Panc1 (cell line): ENCODE results near the gene WNT3A. TPM values are rescaled to one million over a fixed set of nuclear protein-coding genes. Genes with fewer than 3 reads are reported as not detected.

Source experiments
- ATAC-seq: fragments of 200-7000 bp; cut with Tn5 transposase; 2 replicates; pipeline ENCODE4 v1.9.1; 2020; ENCODE audit warnings: mild to moderate bottlenecking, moderate library complexity
- BruUV-seq: library from RNA; stranded (reverse); fragments of 400-500 nt; replicated peaks from 2 replicates; lab custom pipeline; 2021; lab: Mats Ljungman, UMichigan
- CTCF ChIA-PET: fragments of 300-600 bp; sonication (Branson Sonifier 250); formaldehyde crosslinking; loops from one replicate; lab custom pipeline; 2022; ENCODE audit warnings: antibody characterized with exemption; lab: Charles Lee
- POLR2A ChIA-PET: fragments of 300-600 bp; sonication (Branson Sonifier 250); formaldehyde crosslinking; loops from one replicate; lab custom pipeline; 2022; ENCODE audit warnings: antibody characterized with exemption; lab: Charles Lee
- DNase-seq: peaks from one replicate; pipeline ENCODE4 v3.0.0-alpha.2; 2010; ENCODE audit warnings: low read depth, low spot score
- H3K27ac ChIP-seq: 2 replicates; pipeline ENCODE4 v1.5.1; 2011; ENCODE audit warnings: mild to moderate bottlenecking, low read length, inconsistent platforms
- H3K27me3 ChIP-seq: fragments of 200-500 bp; sonication (Bioruptor generic); 2 replicates; pipeline ENCODE4 v1.6.0; 2014; ENCODE audit warnings: low read length, inconsistent platforms; ENCODE audit not compliant: control insufficient read depth, insufficient read depth
- H3K36me3 ChIP-seq: fragments of 200-500 bp; sonication (Bioruptor generic); 2 replicates; pipeline ENCODE4 v1.5.1; 2014; ENCODE audit warnings: inconsistent platforms, mild to moderate bottlenecking, low read length, moderate library complexity; ENCODE audit not compliant: control insufficient read depth, insufficient read depth
- H3K4me1 ChIP-seq: 2 replicates; pipeline ENCODE4 v1.5.1; 2011; ENCODE audit warnings: inconsistent platforms, mild to moderate bottlenecking, low read length, moderate library complexity; ENCODE audit not compliant: control insufficient read depth, insufficient read depth
- H3K4me3 ChIP-seq, 2 experiments: 2 replicates each; pipeline ENCODE4 v1.5.1; 2011 to 2012; ENCODE audit warnings: low read depth in 2 of 2, low read length in 2 of 2, mild to moderate bottlenecking in 2 of 2, inconsistent platforms in 1 of 2, moderate library complexity in 1 of 2
- H3K9me3 ChIP-seq: fragments of 200-500 bp; sonication (Bioruptor generic); 2 replicates; pipeline ENCODE4 v1.5.1; 2014; ENCODE audit warnings: low read depth, mild to moderate bottlenecking, inconsistent platforms, low read length, moderate library complexity; ENCODE audit not compliant: control insufficient read depth, insufficient read depth
- CTCF ChIP-seq: fragments of 450-650 bp; IDR thresholded peaks from 2 replicates; pipeline ENCODE4 v1.5.1; 2017; ENCODE audit warnings: mild to moderate bottlenecking
- POLR2AphosphoS5 ChIP-seq: IDR thresholded peaks from 2 replicates; pipeline ENCODE4 v1.6.1; 2012; ENCODE audit warnings: mild to moderate bottlenecking, low read depth, low read length, moderate library complexity
- REST ChIP-seq, 2 experiments: IDR thresholded peaks; 2 replicates each; pipeline ENCODE4 v1.6.1; 2011 to 2012; ENCODE audit warnings: low read depth in 2 of 2, control low read depth in 1 of 2, low read length in 1 of 2, mild to moderate bottlenecking in 1 of 2, moderate library complexity in 1 of 2; ENCODE audit not compliant: insufficient read depth in 1 of 2
- SIN3A ChIP-seq: IDR thresholded peaks from 2 replicates; pipeline ENCODE4 v1.6.1; 2012; ENCODE audit warnings: low read depth, mild to moderate bottlenecking, low read length, moderate library complexity, borderline replicate concordance; ENCODE audit not compliant: insufficient read depth
- TCF7L2 ChIP-seq: IDR thresholded peaks from 2 replicates; pipeline ENCODE4 v1.6.1; 2011; ENCODE audit warnings: mild to moderate bottlenecking, low read depth, low read length, inconsistent platforms
- in situ Hi-C: cut with HindIII; loops from 2 replicates; pipeline ENCODE4 v1.10.0; 2016; ENCODE audit warnings: low sequenced_read_pairs, low pct_unique_long_range_greater_than_20kb
- intact Hi-C: fragments of 100-400 bp; cut with micrococcal nuclease; formaldehyde crosslinking; loops from one replicate; pipeline ENCODE4 v1.10.0; 2022; ENCODE audit not compliant: unreplicated experiment
- total RNA-seq: library from RNA; stranded (reverse); gene quantifications from one replicate; pipeline ENCODE4 v1.2.1, GENCODE V29; 2021; ENCODE audit not compliant: unreplicated experiment

Gene WNT3A
- total RNA-seq, 1 experiment from 2014 or later = not detected

- POLR2A ChIA-PET = no interaction called here
- no peak overlapping the region for H3K4me3 ChIP-seq
- TF ChIP-seq SIN3A (no peak), REST (IDR thresholded peaks at IDR 0.05; ENCODE audit: insufficient read depth in 1 of 2, low read depth in 2 of 2, low read length in 1 of 2) (no peak), CTCF (no peak), POLR2AphosphoS5 (no peak), TCF7L2 (no peak)
- ATAC-seq (no peak), DNase-seq (no peak)
- H3K27me3 ChIP-seq = no peaks in the 10 kb centered on the region; the same call in 1 of the 2 replicates
- no peak overlapping the region for H3K27ac ChIP-seq
- H3K4me1 ChIP-seq = no peaks in the 10 kb centered on the region
- no peaks in the 10 kb centered on the region for H3K9me3 ChIP-seq
- no TSS peak for BruUV-seq
- CTCF ChIA-PET = interaction anchor here (0.6 to 0.9 kb wide), 2 partner anchors 63 to 68 kb away, joined by 4 to 7 read pairs; no protein-coding TSS in a partner anchor
- in situ Hi-C loops (no loop called here), intact Hi-C loops (no loop called here)
- no peaks in the 10 kb centered on the region for H3K36me3 ChIP-seq
Observed at GRCh38 chr1:228066891-228067654, 60.3 kb downstream of the WNT3A start.

GRCh38 chr1:228068359-228068758 is 61.6 kb downstream of the WNT3A start:
- ATAC-seq (no peak), DNase-seq (no peak)
- Histone ChIP-seq H3K27ac (no peak overlapping the region), H3K4me3 (no peak overlapping the region), H3K4me1 (no peaks in the 10 kb centered on the region), H3K36me3 (no peaks in the 10 kb centered on the region), H3K9me3 (no peaks in the 10 kb centered on the region), H3K27me3 (no peaks in the 10 kb centered on the region; the same call in 1 of the 2 replicates)
- intact Hi-C loops (no loop called here), in situ Hi-C loops (no loop called here)
- no peak for TF ChIP-seq CTCF
- no peak for TF ChIP-seq TCF7L2
- no peak for TF ChIP-seq REST (IDR thresholded peaks at IDR 0.05; ENCODE audit: insufficient read depth in 1 of 2, low read depth in 2 of 2, low read length in 1 of 2)
- no peak for TF ChIP-seq SIN3A
- TF ChIP-seq POLR2AphosphoS5 = no peak
- BruUV-seq = no TSS peak
- CTCF ChIA-PET = no interaction called here
- POLR2A ChIA-PET = no interaction called here
